HAP-1 (cell line): ENCODE measurements around the gene PJA2.
"Not testable (repeated sequence)": the region's sequence is repeated elsewhere in the genome, so short reads cannot be mapped to it uniquely, and the experiment has no call there.

Experiments
- DNase-seq, 2 experiments: peaks; one replicate each; pipeline ENCODE4 v3.0.0-alpha.2; 2016 to 2020; ENCODE audit warnings: low spot score in 2 of 2
- H3K27me3 ChIP-seq: fragments of 250-450 bp; sonication (Bioruptor Pico); 2 replicates; pipeline ENCODE4 v1.5.1; 2020; ENCODE audit warnings: low read depth, mild to moderate bottlenecking, moderate library complexity
- H3K36me3 ChIP-seq: fragments of 250-450 bp; sonication (Bioruptor Pico); replicated peaks from 2 replicates; pipeline ENCODE4 v1.5.1; 2020; ENCODE audit warnings: mild to moderate bottlenecking
- H3K4me1 ChIP-seq: fragments of 250-450 bp; sonication (Bioruptor Pico); 2 replicates; pipeline ENCODE4 v1.5.1; 2020; ENCODE audit warnings: mild to moderate bottlenecking
- H3K4me3 ChIP-seq: fragments of 250-450 bp; sonication (Bioruptor Pico); 2 replicates; pipeline ENCODE4 v1.5.1; 2020; ENCODE audit warnings: mild to moderate bottlenecking, moderate library complexity
- H3K9me3 ChIP-seq: fragments of 250-450 bp; sonication (Bioruptor Pico); 2 replicates; pipeline ENCODE4 v1.5.1; 2020; ENCODE audit warnings: mild to moderate bottlenecking, moderate library complexity
- in situ Hi-C: fragments of 300-500 bp; cut with MboI; formaldehyde crosslinking; loops from 3 replicates; pipeline ENCODE4 v1.14.3; 2020; ENCODE audit warnings: low sequenced_read_pairs, inconsistent platforms, mixed read lengths

PJA2 gene

GRCh38 chr5:109418712-109419352 lies 9.1 kb upstream of the PJA2 start:
- Histone ChIP-seq H3K9me3 (no peaks in the 10 kb centered on the region; the same call in 1 of the 2 replicates), H3K36me3 (no peaks in the 10 kb centered on the region), H3K4me3 (no peak overlapping the region), H3K27me3 (no peaks in the 10 kb centered on the region), H3K4me1 (no peaks in the 10 kb centered on the region)
- in situ Hi-C loops, result no loop called here
- no peak for DNase-seq

- Histone ChIP-seq H3K4me1 (peaks cover 6% of the 10 kb centered on the region), H3K27me3 (no peaks in the 10 kb centered on the region), H3K36me3 (no peaks in the 10 kb centered on the region), H3K9me3 (no peaks in the 10 kb centered on the region; the same call in 1 of the 2 replicates), H3K4me3 (no peak overlapping the region)
- DNase-seq, result no peak
- in situ Hi-C loops, result no loop called here
These were observed 7.1 kb upstream of the PJA2 start for GRCh38 chr5:109416882-109417281.

- H3K36me3 ChIP-seq, H3K4me3 ChIP-seq, H3K9me3 ChIP-seq, in situ Hi-C loops, DNase-seq, H3K27me3 ChIP-seq: not testable (repeated sequence)
- peaks cover 15% of the 10 kb centered on the region for H3K4me1 ChIP-seq
These were observed 4.2 kb upstream of the PJA2 start for GRCh38 chr5:109413921-109414461.

- H3K4me1 ChIP-seq, result peaks cover 15% of the 10 kb centered on the region
- H3K9me3 ChIP-seq, result no peaks in the 10 kb centered on the region; the same call in 1 of the 2 replicates
- in situ Hi-C loops, result no loop called here
- H3K27me3 ChIP-seq, result no peaks in the 10 kb centered on the region
- no peak for DNase-seq
- H3K4me3 ChIP-seq, result no peak overlapping the region
- no peaks in the 10 kb centered on the region for H3K36me3 ChIP-seq
These were observed 3.7 kb upstream of the PJA2 start for GRCh38 chr5:109413458-109413857.

GRCh38 chr5:109412981-109413402 lies 3.2 kb upstream of the PJA2 start:
- no peak for DNase-seq
- in situ Hi-C loops, result no loop called here
- peaks cover 15% of the 10 kb centered on the region for H3K4me1 ChIP-seq
- no peaks in the 10 kb centered on the region for H3K36me3 ChIP-seq
- no peaks in the 10 kb centered on the region; the same call in 1 of the 2 replicates for H3K9me3 ChIP-seq
- no peak overlapping the region for H3K4me3 ChIP-seq
- H3K27me3 ChIP-seq, result no peaks in the 10 kb centered on the region

DNA sequence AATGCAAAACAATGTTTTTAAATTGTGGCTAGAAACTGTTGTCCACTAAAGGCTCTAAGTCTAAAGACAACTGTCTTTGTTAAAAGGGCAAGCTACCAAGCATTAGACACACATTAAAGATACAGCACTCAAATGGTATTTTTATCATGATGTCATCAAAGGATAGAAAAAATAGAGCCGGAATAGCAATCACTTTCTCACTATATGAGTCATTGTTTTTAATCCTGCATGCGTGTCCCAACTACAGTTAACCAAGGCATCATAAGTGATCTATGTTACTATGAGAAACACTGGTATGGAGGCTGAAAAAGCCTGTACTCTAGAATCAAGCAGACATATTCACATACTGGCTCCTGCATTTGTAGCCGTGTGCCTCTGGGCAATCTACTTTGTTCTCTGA lies 1.9 kb upstream of the PJA2 start:
- Histone ChIP-seq H3K4me1 (peaks cover 25% of the 10 kb centered on the region), H3K4me3 (no peak overlapping the region), H3K36me3 (no peaks in the 10 kb centered on the region), H3K9me3 (no peaks in the 10 kb centered on the region; the same call in 1 of the 2 replicates), H3K27me3 (no peaks in the 10 kb centered on the region)
- in situ Hi-C loops, result no loop called here
- no peak for DNase-seq

DNA sequence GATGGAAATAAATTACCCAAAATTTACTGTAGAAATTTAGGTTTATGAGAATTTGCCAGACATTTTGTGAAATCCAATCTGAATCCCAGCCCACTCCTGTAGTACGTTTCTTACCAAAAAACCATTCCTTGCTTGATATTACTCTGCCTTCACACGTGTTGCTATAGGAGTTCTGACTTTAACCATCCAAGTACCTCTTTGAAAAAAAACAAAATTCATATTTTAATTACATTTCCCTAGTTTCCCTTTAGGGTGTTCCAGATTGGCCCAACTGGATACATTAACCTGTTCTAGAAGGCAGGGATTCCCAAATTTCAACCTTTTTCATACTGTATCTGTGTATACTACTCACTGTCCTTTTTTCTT lies 1.4 kb upstream of the PJA2 start:
- H3K36me3 ChIP-seq, result no peaks in the 10 kb centered on the region
- no peak for DNase-seq
- H3K4me1 ChIP-seq, result peaks cover 30% of the 10 kb centered on the region
- peak overlapping the region; percentile 76 for H3K4me3 ChIP-seq
- in situ Hi-C loops, result no loop called here
- H3K9me3 ChIP-seq, result no peaks in the 10 kb centered on the region
- H3K27me3 ChIP-seq, result no peaks in the 10 kb centered on the region

DNA sequence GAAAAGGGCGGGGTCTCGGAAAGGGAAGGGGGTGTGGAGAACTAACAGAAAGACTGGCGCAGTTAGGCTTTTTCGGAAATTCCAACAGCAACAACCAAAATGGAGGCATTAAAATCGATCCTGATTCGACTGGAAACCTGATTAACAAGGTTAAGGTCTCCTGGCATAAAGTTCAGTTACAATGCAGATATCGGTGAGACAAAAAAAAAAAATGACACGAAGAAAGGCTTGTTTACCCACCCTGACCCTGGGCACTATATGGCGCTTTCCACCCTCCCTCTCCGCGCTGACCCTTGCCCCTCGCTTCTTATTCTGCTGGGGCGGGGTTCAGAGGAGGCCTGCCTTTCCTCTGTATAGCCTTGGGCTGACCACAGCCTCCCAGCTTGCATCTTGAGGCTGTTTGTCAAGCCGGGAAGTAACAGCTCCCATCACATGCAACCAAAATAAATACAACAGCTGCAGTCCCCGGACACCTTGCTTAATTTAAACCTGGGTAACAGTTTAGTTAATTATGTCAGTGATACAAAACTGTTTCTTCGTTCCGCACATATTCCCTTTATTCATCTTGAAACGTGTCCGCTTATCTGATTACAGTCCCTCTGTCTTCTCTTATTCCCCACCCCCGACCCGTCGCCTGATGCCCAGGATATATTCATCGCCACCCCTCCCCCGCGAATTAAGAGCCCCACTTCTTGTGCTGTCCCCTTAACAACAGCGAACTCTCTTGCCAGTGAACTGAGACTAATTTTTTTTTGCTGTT lies 795 bp upstream of the PJA2 start:
- no peaks in the 10 kb centered on the region for H3K27me3 ChIP-seq
- peaks cover 33% of the 10 kb centered on the region for H3K4me1 ChIP-seq
- H3K36me3 ChIP-seq, result no peaks in the 10 kb centered on the region
- H3K4me3 ChIP-seq, result peak overlapping the region; percentile 76
- DNase-seq, result peak; percentile 74 to 85
- no peaks in the 10 kb centered on the region for H3K9me3 ChIP-seq
- in situ Hi-C loops, result no loop called here

- no peaks in the 10 kb centered on the region for H3K36me3 ChIP-seq
- no peaks in the 10 kb centered on the region; the same call in 1 of the 2 replicates for H3K9me3 ChIP-seq
- in situ Hi-C loops, result no loop called here
- H3K27me3 ChIP-seq, result no peaks in the 10 kb centered on the region
- peak overlapping the region; percentile 76 for H3K4me3 ChIP-seq
- H3K4me1 ChIP-seq, result peaks cover 42% of the 10 kb centered on the region
- peak; percentile 40 to 72 for DNase-seq
These were observed 557 bp downstream of the PJA2 start for GRCh38 chr5:109408991-109409843.

DNA sequence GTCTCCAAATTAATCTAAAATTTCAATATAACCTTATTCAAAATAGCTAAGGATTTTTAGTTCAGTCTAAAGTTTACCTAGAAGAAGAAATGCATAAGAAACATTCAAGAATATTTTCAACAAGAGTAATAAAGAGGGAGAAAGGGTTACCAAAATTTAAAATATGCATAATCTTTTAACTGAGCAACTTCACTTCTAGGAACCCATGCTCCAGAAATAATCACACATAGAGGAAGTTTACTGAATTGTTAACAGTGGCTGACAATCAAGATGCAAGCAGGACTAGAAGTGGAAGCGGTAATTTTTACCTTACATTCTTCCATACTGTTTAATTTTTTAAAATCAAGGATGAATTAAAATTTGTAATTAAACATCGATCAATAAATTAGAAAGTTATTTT lies 1.9 kb downstream of the PJA2 start:
- no peaks in the 10 kb centered on the region for H3K36me3 ChIP-seq
- in situ Hi-C loops, result no loop called here
- peak overlapping the region; percentile 76 for H3K4me3 ChIP-seq
- H3K27me3 ChIP-seq, result no peaks in the 10 kb centered on the region
- peaks cover 43% of the 10 kb centered on the region for H3K4me1 ChIP-seq
- DNase-seq, result no peak
- no peaks in the 10 kb centered on the region; the same call in 1 of the 2 replicates for H3K9me3 ChIP-seq

GRCh38 chr5:109406719-109407118 lies 3.1 kb downstream of the PJA2 start:
- in situ Hi-C loops, result no loop called here
- H3K4me3 ChIP-seq, result no peak overlapping the region
- H3K36me3 ChIP-seq, result no peaks in the 10 kb centered on the region
- no peaks in the 10 kb centered on the region for H3K27me3 ChIP-seq
- H3K9me3 ChIP-seq, result no peaks in the 10 kb centered on the region; the same call in 1 of the 2 replicates
- peaks cover 42% of the 10 kb centered on the region for H3K4me1 ChIP-seq
- no peak for DNase-seq

GRCh38 chr5:109404428-109404960 lies 5.3 kb downstream of the PJA2 start:
- Histone ChIP-seq H3K36me3 (no peaks in the 10 kb centered on the region), H3K4me3 (no peak overlapping the region), H3K4me1 (peaks cover 35% of the 10 kb centered on the region), H3K27me3 (no peaks in the 10 kb centered on the region), H3K9me3 (no peaks in the 10 kb centered on the region; the same call in 1 of the 2 replicates)
- peak in 1 of 2 experiments; percentile 76 for DNase-seq
- in situ Hi-C loops, result no loop called here

DNA sequence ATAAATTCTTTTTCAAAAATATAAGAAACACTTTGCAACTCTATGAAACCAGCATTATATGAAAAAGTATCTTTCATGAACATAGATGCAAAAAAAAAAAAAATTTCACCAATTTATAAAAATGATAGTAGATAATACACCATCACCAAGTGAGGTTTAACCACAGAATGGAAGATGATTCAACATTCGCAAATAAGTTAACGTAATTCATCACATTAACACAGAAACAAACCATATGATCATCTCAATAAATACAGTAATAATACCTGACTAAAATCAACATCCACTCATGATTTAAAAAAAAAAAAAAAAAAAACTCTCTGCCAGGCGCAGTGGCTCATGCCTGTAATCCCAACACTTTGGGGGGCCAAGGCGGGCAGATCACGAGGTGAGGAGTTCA lies 6.3 kb downstream of the PJA2 start:
- no peak overlapping the region for H3K4me3 ChIP-seq
- in situ Hi-C loops, result no loop called here
- H3K4me1 ChIP-seq, result peaks cover 35% of the 10 kb centered on the region
- H3K36me3 ChIP-seq, result no peaks in the 10 kb centered on the region
- DNase-seq, result no peak
- H3K9me3 ChIP-seq, result no peaks in the 10 kb centered on the region; the same call in 1 of the 2 replicates
- H3K27me3 ChIP-seq, result no peaks in the 10 kb centered on the region
